Fibroblast of lung (primary cell): ENCODE measurements around the gene CACNB1. TPM values are rescaled to one million over a fixed set of nuclear protein-coding genes. Genes with fewer than 3 reads are reported as not detected.

Experiments used
- DNase-seq, 2 donors: peaks; one replicate each; pipeline versions ENCODE4 v3.0.0 to v3.0.0-alpha.2; 2010; ENCODE audit warnings: low read depth in 2 of 2
- H2AFZ ChIP-seq: 2 replicates; pipeline ENCODE4 v1.5.1; 2012; ENCODE audit warnings: low read length, control low read depth, inconsistent platforms
- H3K27ac ChIP-seq: 2 replicates; pipeline ENCODE4 v1.5.1; 2011; ENCODE audit warnings: low read length, control low read depth; ENCODE audit not compliant: insufficient read depth
- H3K27me3 ChIP-seq: 2 replicates; pipeline ENCODE4 v1.5.1; 2011; ENCODE audit warnings: mild to moderate bottlenecking, low read length; ENCODE audit not compliant: control insufficient read depth, insufficient read depth
- H3K36me3 ChIP-seq: 2 replicates; pipeline ENCODE4 v1.5.1; 2011; ENCODE audit warnings: low read length; ENCODE audit not compliant: control insufficient read depth, insufficient read depth
- H3K4me1 ChIP-seq: 2 replicates; pipeline ENCODE4 v1.5.1; 2011; ENCODE audit warnings: low read length; ENCODE audit not compliant: control insufficient read depth, insufficient read depth; ENCODE audit errors: extremely low read depth
- H3K4me2 ChIP-seq: 2 replicates; pipeline ENCODE4 v1.5.1; 2011; ENCODE audit warnings: low read length, control low read depth; ENCODE audit not compliant: insufficient read depth; ENCODE audit errors: extremely low read depth
- H3K4me3 ChIP-seq, 4 experiments: fragments of 200-600 bp in 1 of 4; sonication (generic) in 1 of 4; replicated peaks in 1 of 4; 2 replicates each; pipeline ENCODE4 v1.5.1; 2011 to 2016; ENCODE audit warnings: low read length in 4 of 4, low read depth in 3 of 4, mild to moderate bottlenecking in 3 of 4, control low read depth in 2 of 4, inconsistent platforms in 1 of 4, mixed read lengths in 1 of 4; ENCODE audit not compliant: insufficient read depth in 1 of 4; ENCODE audit errors: control extremely low read depth in 1 of 4
- H3K79me2 ChIP-seq: 2 replicates; pipeline ENCODE4 v1.5.1; 2012; ENCODE audit warnings: mild to moderate bottlenecking, low read length, inconsistent platforms; ENCODE audit not compliant: control insufficient read depth, insufficient read depth
- H3K9ac ChIP-seq: 2 replicates; pipeline ENCODE4 v1.5.1; 2011; ENCODE audit warnings: mild to moderate bottlenecking, low read length, control low read depth; ENCODE audit not compliant: insufficient read depth
- H3K9me3 ChIP-seq: 2 replicates; pipeline ENCODE4 v1.5.1; 2012; ENCODE audit warnings: low read depth, low read length; ENCODE audit not compliant: control insufficient read depth, insufficient read depth
- H4K20me1 ChIP-seq: 2 replicates; pipeline ENCODE4 v1.5.1; 2011; ENCODE audit warnings: low read length; ENCODE audit not compliant: control insufficient read depth, insufficient read depth; ENCODE audit errors: extremely low read depth
- CTCF ChIP-seq, 2 donors: IDR thresholded peaks in 1 of 2; conservative IDR thresholded peaks in 1 of 2; 1 replicate in 1 of 2; 2 replicates in 1 of 2; pipeline ENCODE4 v1.5.1; 2011 to 2012; ENCODE audit warnings: low read length in 2 of 2, control low read depth in 1 of 2, inconsistent platforms in 1 of 2, low read depth in 1 of 2, mild to moderate bottlenecking in 1 of 2
- EZH2 ChIP-seq: IDR thresholded peaks from 2 replicates; pipeline ENCODE4 v1.5.1; 2012; ENCODE audit warnings: low read length, control low read depth, mild to moderate bottlenecking; ENCODE audit errors: missing control alignments
- polyA plus RNA-seq, 2 donors: library from polyadenylated mRNA; depleted of rRNA in 1 of 2; stranded (reverse) in 1 of 2; unstranded in 1 of 2; fragments of >200 nt; gene quantifications; 2 replicates each; pipeline ENCODE4 v1.2.1, GENCODE V29; 2011 to 2012; ENCODE audit warnings: missing spikeins in 1 of 2
- total RNA-seq: library from RNA; depleted of rRNA; stranded (reverse); fragments of >200 nt; gene quantifications from 2 replicates; pipeline ENCODE4 v1.2.1, GENCODE V29; 2014

CACNB1 gene
- total and polyA plus RNA-seq, 2 donors (not counting 1 experiment from before 2014, with no cell fraction given): 5.7 to 5.9 TPM

DNA sequence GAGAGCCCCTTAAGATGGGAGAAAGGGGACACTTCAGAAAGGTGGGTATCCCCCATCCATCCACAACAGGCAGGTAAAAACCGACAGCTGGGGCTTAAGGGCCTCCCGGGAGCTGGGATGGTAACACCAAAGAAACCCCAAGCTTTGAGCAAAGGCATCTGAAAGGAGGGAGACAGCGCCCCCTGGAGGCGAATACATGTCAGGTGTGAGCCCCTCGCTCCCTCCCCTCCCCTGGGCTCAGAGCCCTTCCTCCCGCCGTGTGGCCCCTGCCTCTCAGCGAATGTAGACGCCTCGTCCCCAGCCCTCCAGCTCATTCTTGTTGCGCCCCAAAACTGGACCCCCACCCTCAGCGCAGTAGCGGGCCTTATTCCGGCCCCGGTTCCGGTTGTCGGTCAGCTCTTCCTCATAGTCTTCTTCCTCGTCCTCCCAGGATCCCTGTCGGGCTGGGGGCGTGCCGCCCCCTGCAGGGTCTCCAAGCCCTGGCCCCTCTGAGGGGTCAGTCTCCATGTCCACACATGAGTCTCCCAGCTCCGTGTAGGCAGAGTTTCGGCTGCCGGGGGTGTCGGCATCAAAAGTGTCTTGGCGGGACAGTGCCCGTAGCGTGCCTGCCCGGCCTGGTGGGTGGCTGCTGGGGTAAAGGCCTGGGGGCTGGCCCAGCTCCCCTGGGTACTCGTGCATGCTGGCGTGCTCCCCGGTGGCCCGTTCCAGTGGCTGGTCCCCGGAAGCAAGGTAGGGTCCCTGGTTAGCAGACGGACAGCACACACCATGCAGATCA lies 22.4 kb downstream of the CACNB1 start:
- DNase-seq: peak; percentile 37 to 70

GRCh38 chr17:39173526-39174274 lies 23.8 kb downstream of the CACNB1 start:
- H3K79me2 ChIP-seq: no peaks in the 10 kb centered on the region
- H3K4me2 ChIP-seq: no peak overlapping the region
- H3K27ac ChIP-seq: no peak overlapping the region
- H3K36me3 ChIP-seq: peaks cover 19% of the 10 kb centered on the region
- H3K27me3 ChIP-seq: no peaks in the 10 kb centered on the region
- H3K4me1 ChIP-seq: no peaks in the 10 kb centered on the region
- H4K20me1 ChIP-seq: no peaks in the 10 kb centered on the region
- no peak overlapping the region for H3K4me3 ChIP-seq
- no peak overlapping the region for H2AFZ ChIP-seq
- TF ChIP-seq CTCF (conservative IDR thresholded peaks at IDR 0.05 in 1 of 2, IDR thresholded peaks at IDR 0.05 in 1 of 2; ENCODE audit: low read depth in 1 of 2, low read length in 2 of 2) (no peak), EZH2 (no peak)
- no peaks in the 10 kb centered on the region for H3K9me3 ChIP-seq
- no peak overlapping the region for H3K9ac ChIP-seq
- no peak for DNase-seq

More for the DNA sequence above, 22.4 kb downstream of the CACNB1 start:
- H3K27ac ChIP-seq: no peak overlapping the region
- H3K4me2 ChIP-seq: no peak overlapping the region
- H4K20me1 ChIP-seq: no peaks in the 10 kb centered on the region
- no peaks in the 10 kb centered on the region for H3K9me3 ChIP-seq
- no peaks in the 10 kb centered on the region for H3K79me2 ChIP-seq
- H3K36me3 ChIP-seq: peaks cover 19% of the 10 kb centered on the region
- no peak overlapping the region for H2AFZ ChIP-seq
- no peaks in the 10 kb centered on the region for H3K27me3 ChIP-seq
- no peak overlapping the region for H3K9ac ChIP-seq
- TF ChIP-seq CTCF (conservative IDR thresholded peaks at IDR 0.05 in 1 of 2, IDR thresholded peaks at IDR 0.05 in 1 of 2; ENCODE audit: low read depth in 1 of 2, low read length in 2 of 2): peak; percentile 77 to 81
- TF ChIP-seq EZH2: no peak
- H3K4me1 ChIP-seq: no peaks in the 10 kb centered on the region
- H3K4me3 ChIP-seq: no peak overlapping the region

DNA sequence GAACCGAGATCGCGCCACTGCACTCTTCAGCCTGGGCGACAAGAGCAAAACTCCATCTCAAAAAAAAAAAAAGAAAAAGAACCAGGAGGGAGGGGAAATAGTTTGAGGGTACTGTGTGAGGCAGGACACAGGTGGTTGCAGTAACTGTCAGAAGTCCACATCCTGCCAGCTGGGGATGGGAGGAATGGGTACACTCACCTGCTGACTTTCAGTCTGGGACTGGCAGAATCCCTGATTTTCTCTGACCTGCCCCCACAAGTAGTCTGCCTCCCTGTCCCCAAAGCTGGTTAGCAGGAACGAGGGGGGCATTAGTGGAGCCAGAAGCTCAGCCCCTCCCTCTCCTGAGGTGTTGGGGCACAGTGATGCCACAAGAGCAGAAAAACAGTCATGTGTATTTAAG lies 24.4 kb downstream of the CACNB1 start:
- TF ChIP-seq EZH2 (no peak), CTCF (conservative IDR thresholded peaks at IDR 0.05 in 1 of 2, IDR thresholded peaks at IDR 0.05 in 1 of 2; ENCODE audit: low read depth in 1 of 2, low read length in 2 of 2) (no peak)
- H3K9me3 ChIP-seq: no peaks in the 10 kb centered on the region
- H3K4me2 ChIP-seq: no peak overlapping the region
- H3K27me3 ChIP-seq: no peaks in the 10 kb centered on the region
- H4K20me1 ChIP-seq: no peaks in the 10 kb centered on the region
- H3K4me1 ChIP-seq: no peaks in the 10 kb centered on the region
- H3K9ac ChIP-seq: no peak overlapping the region
- no peak overlapping the region for H3K27ac ChIP-seq
- H3K79me2 ChIP-seq: no peaks in the 10 kb centered on the region
- no peak overlapping the region for H2AFZ ChIP-seq
- DNase-seq: no peak
- no peak overlapping the region for H3K4me3 ChIP-seq
- H3K36me3 ChIP-seq: peaks cover 19% of the 10 kb centered on the region
